ENCODE results near the gene PRSS27.

DNA sequence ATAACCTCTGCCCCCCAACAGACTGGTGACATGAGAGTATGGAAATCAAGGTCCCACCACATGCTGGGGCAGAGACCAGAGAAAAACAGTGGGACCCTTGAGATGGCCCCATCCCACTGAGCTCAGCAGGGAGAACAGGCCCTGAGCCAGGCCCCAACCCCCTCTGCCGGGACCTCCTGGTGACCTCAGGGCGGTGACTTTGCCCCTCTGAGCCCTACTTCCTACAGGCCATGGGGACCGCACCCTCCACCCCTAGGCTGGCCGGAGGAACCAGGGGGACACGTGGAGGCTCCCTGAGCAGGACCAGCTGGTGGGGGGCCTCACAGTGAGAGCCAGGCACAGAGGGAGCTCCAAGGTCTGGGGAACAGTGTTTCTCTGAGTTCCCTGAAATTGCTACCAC is 18.6 kb upstream of the PRSS27 start:
- no peak for TF ChIP-seq CTCF (optimal IDR thresholded peaks at IDR 0.05 in 1 of 3, IDR thresholded peaks at IDR 0.05 in 1 of 3, conservative IDR thresholded peaks at IDR 0.05 in 1 of 3; ENCODE audit: extremely low read depth in 1 of 3, insufficient read depth in 2 of 3, low read length in 3 of 3)
- no peak for TF ChIP-seq EZH2 (IDR thresholded peaks at IDR 0.05; ENCODE audit: low read length)
